Stimulated activated naive CD4-positive, alpha-beta T cell (primary cell): ENCODE measurements around the gene DECR2.
"Not testable (repeated sequence)": the region's sequence is repeated elsewhere in the genome, so short reads cannot be mapped to it uniquely, and the experiment has no call there.

Experiments
- DNase-seq, 6 experiments: peaks; one replicate each; lab custom pipeline; 2025; lab: John Stamatoyannopoulos, UW

Gene DECR2

GRCh38 chr16:366476-366875 lies 35.2 kb upstream of the DECR2 start:
- no peak for DNase-seq

GRCh38 chr16:367333-367903 lies 34.3 kb upstream of the DECR2 start:
- no peak for DNase-seq

DNA sequence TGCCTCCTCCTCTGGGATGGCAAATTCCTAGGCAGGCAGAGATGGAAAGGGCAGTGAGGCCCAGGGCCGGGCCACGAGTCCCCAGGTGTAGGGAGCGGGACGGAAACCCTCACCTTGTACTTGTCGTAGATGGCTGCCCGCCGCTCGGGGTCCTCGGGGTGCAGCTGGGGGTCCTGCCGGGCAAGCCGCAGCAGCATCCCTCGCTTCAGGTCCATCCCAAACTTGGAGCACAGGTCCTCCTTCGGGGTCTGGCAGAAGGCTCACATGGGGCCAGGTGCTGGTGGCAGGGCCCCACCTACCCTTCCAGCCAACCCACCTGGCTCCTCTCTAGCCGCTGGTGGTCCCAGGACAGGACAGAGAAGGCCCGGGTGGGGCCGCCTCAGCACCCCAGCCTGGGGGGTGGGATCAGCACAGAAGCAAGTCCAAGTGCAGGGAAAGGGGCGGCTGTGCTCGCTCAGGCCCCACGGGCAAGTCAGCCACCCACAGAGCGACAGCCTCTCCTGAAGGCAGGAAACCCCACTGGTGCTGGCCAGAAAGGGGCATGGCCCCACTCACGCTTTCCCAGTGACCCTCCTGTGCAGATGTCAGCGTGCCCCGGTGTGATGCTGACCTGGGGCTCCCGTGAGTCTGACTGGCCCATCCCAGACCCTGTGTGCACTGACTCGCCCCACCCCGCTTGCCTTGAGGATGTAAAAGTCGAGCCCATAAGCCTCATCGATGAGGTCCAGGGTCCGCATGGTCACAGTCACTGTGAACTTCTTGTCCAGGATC lies 33.1 kb upstream of the DECR2 start:
- no peak for DNase-seq

DNA sequence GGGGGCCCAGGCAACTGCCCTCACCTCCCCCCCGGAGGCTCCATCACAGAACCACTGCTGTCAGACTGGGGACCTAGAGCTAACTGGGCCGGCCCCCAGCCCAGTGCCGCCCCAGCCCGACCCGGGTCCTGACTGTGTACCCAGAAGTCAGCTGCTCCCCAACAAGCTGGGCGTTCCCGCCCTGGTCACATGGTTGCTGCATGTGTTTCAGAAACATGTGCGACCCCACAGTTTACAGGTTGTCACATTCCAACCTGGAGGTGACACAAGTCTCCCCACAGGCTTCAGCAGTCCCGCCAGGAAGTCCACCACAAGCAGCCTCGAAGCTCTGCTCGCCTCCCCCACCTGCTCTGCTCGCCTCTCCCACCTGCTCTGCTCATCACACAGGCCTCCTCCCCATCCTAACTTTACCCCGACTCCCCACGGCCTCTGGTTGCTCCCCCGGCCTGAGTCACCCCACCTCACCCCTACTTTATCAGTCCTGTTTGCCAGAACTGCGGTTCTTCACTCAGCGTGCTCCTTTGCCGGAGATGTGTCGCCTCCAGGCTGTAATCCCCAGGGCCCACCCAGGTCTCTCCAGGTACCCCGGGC lies 32.3 kb upstream of the DECR2 start:
- no peak for DNase-seq

GRCh38 chr16:369866-370436 lies 31.7 kb upstream of the DECR2 start:
- DNase-seq: no peak

DNA sequence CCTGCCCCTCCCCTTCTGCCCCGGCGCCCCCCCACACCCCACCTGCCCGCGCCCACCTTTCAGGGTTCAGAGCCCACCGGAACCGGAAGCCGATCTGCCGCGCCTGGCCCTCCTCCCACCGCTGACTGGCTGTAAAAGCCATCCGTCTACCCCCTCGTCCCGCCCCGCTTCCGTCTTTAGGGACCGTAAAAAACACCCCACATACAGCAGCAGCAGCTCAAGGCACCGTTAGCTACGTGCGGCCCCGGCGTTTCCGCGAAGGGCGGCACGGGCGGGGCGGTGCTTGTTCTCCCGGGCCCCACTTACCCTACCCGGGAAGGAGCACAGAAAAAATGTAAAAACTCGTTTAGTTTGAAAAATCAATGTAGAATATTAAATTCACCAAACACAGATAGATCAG lies 31.2 kb upstream of the DECR2 start, which contains the start of gene MRPL28:
TSS of gene MRPL28 (minus strand) at position 96 of the 400 bp plus-strand sequence. CDS start 320 bp downstream, outside the sequence.
- peak; percentile 85 to 91 (median 88) for DNase-seq

DNA sequence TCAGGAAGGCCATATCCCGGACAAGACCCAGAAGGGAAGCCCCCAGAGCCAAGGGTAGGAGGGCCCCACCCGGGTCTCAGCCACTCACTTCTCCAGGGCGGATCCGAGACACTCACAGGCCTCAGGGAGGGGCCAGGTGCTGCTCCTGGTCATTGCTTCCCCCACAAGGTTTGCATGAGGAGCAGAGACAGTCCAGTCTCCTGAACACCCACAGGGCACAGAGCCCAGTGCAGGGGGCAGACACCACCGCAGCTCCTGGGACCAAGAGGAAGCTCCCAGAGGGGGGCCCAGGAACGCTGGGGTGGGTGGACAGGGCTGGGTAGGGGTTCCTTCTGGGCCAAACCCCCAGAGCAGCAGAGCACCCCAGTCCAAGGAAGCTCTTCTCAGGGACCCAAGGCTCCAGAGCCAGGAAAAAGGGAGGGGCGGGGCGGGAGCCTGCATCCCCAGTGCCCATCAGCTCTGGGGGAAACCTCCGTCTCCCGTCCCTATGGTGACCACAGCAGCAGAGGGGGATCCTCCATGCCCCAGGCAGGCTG lies 30.6 kb upstream of the DECR2 start:
- DNase-seq: no peak

GRCh38 chr16:371515-372301 lies 30.0 kb upstream of the DECR2 start:
- DNase-seq: no peak

- no peak for DNase-seq
Observed at GRCh38 chr16:372302-372983, 29.2 kb upstream of the DECR2 start.

- DNase-seq: no peak
Observed at GRCh38 chr16:373020-373598, 28.6 kb upstream of the DECR2 start.

- DNase-seq: no peak
Observed at GRCh38 chr16:373848-374615, 27.7 kb upstream of the DECR2 start.

- no peak for DNase-seq
Observed at GRCh38 chr16:374616-374926, 27.1 kb upstream of the DECR2 start.

DNA sequence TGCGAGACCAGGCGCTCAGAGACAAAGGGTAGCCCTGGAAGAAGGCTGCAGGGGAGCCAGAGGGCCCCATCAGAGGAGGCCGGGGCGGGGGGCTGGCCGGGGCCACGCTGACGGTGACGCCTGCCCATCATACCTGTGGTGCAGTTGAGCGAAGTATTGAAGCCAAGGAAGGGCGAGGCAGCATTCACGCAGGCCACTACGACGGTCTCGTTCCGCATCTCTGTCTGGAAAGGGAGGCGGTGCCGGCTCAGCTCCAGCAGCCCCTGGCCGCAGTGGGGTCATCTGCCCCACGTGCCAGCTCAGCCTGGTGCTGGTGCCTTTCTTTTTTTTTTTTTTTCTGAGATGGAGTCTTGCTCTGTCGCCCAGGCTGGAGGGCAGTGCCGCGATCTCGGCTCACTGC lies 26.5 kb upstream of the DECR2 start:
- no peak for DNase-seq

GRCh38 chr16:375927-376816 lies 25.5 kb upstream of the DECR2 start:
- DNase-seq: no peak

DNA sequence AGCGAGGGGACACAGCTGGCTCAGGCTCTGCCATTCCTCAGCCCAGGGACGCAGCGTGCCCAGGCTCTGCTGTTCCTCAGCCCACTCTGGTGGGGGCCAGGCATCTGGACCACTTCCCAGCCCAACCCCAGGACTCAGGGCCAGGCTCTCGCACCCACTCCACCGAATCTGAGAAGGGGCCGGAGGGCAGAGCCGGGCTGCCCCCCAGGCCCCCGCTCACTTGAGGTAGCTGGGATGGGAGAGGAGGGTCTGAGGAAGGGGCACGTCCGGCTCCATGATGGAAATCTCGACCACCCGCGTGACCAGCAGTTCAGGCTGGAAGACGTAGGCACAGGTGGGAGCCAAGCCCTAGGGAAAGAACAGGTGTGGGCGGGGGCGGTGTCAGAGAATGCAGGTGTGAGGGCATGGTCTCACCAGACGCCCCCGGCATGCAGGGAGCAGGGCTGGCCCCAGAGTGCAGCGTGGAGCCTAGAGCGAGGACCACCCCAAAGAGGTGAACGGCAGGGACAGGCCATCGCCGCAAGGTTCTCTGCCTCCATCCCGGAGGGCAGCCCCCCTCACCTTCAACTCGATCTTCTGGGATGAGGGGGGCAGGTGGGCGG lies 24.8 kb upstream of the DECR2 start:
- no peak for DNase-seq

- DNase-seq: no peak
Observed at GRCh38 chr16:377419-377951, 24.2 kb upstream of the DECR2 start.

GRCh38 chr16:378113-378820 lies 23.4 kb upstream of the DECR2 start:
- not testable (repeated sequence) for DNase-seq

DNA sequence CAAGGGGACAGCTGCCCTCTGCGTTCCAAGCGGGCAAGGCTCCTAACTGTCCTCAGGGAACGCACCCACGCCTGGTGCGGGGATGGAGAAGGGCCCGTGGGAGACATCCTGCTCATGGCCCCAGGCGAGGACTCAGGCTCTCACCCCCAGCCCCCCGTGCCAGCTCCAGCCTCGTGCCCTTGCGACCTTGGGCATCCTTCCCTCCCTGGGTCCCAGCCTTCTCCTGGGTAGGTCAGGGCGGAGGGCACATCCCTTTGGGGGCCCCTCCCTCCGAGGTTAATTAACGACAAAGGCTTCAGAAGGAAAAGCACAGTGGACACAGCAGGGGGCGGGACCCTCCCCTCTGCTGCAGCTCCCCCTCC lies 22.9 kb upstream of the DECR2 start:
- no peak for DNase-seq
